A375 (cell line): Measurements from ENCODE around the gene AADAT. TPM values are rescaled to one million over a fixed set of nuclear protein-coding genes. Genes with fewer than 3 reads are reported as not detected.

Experiments
- small RNA-seq: library from RNA; depleted of rRNA; stranded (forward); fragments of <200 nt; gene quantifications from one replicate; pipeline ENCODE3, GENCODE V24; 2014
- total RNA-seq: library from RNA; depleted of rRNA; stranded (reverse); fragments of >200 nt; shearing (Covaris generic); gene quantifications from 2 replicates; pipeline ENCODE4 v1.2.3, GENCODE V29; 2014; rRNA removed

The AADAT gene
- total RNA-seq = 9.4 and 10.3 TPM in 2 replicates

GRCh38 chr4:170089668-170090351 is at the start of gene AADAT:
AADAT (minus strand) TSS chr4:170089956; CDS start chr4:170089690, 266 bp downstream.

GRCh38 chr4:170026253-170027021 is 63.3 kb downstream of the AADAT start, which contains the start of gene MFAP3L:
MFAP3L (minus strand) TSS chr4:170026395; CDS start chr4:170005877, 20,518 bp downstream.

Small RNA genes lying within 50 kb of the gene (small RNA-seq; reads per million reads assigned to genes)
- not detected for gene APOBEC3AP1

Other genes with a start within 250 kb of the AADAT start
- 1.1 and 1.2 TPM in 2 replicates for gene MFAP3L, start 63.6 kb downstream of the AADAT start, total RNA-seq